IPS-NIHi7 (cell line): ENCODE data around the gene ANAPC2.

Source experiments
- DNase-seq: peaks from one replicate; pipeline ENCODE4 v3.0.0; 2012; ENCODE audit warnings: mixed read lengths; ENCODE audit errors: extremely low spot score

ANAPC2 gene

DNA sequence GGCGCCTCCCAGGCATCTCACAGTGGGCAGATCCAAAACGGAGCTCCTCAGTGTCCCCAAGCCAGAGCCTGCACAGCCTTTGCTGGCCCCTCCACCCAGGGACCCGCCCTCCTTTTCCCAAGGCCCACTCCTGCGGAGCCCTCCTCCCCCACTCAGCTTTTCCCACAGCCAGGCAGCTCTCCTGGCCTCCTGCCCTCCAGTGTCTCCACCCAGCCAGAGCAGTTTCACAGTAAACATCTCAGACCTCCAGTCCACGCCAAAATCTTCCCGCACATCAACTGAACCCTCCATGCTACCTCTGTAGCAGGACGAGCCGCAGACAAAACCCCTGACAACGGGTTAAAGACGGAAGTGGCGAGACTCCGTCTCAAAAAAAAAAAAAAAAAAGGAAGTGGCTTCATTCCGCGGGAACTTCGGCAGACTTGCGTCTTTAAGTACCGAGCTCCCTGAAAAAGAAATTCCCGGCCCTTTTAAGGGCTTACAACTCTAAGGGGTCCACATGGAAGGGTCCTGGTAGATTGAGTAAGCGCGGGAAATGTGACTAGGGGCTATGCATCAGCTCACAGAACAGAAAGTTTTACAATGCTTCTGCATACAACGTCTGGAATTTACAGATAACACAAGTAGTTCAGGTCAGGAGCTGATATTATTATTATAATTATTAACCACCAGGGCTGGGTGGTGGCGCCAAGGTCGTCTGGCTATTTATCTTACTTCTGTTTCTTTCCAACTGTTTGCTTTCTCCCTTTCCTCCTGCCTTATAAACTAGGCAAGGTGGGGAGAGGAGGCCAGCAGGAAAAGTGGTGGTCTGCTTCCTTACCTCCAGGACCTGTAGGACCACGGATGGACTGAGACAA is 60.8 kb downstream of the ANAPC2 start:
- DNase-seq = no peak

- no peak for DNase-seq
Observed at GRCh38 chr9:137126786-137127185, 61.6 kb downstream of the ANAPC2 start.
